SK-N-SH (cell line): Measurements from ENCODE around the gene TSC2. TPM values are rescaled to one million over a fixed set of nuclear protein-coding genes. Genes with fewer than 3 reads are reported as not detected.
"Not testable (repeated sequence)": the region's sequence is repeated elsewhere in the genome, so short reads cannot be mapped to it uniquely, and the experiment has no call there.

ENCODE experiments used
- CTCF ChIA-PET: fragments of 300-600, 350-600 bp; formaldehyde crosslinking; extraction: SDS; loops from one replicate; lab custom pipeline; 2021; lab: Yijun Ruan, JAX
- POLR2A ChIA-PET: fragments of 350-600 bp; sonication (Branson Sonifier 250); formaldehyde crosslinking; extraction: SDS; loops from one replicate; lab custom pipeline; 2020; ENCODE audit warnings: antibody characterized with exemption, inconsistent platforms; lab: Yijun Ruan, JAX
- DNase-seq: peaks from one replicate; pipeline ENCODE4 v3.0.0; 2012
- H2AFZ ChIP-seq: fragments of 200-600 bp; sonication (generic); 2 replicates; pipeline ENCODE4 v1.8.1; 2016; ENCODE audit warnings: antibody characterized with exemption, mild to moderate bottlenecking, low read depth
- H3F3A ChIP-seq: fragments of 200-600 bp; sonication (generic); replicated peaks from 2 replicates; pipeline ENCODE3; 2016; ENCODE audit warnings: antibody characterized with exemption, mild to moderate bottlenecking; ENCODE audit not compliant: insufficient read depth
- H3K27ac ChIP-seq, 2 experiments: fragments of 200-500 bp in 1 of 2; fragments of 200-600 bp in 1 of 2; sonication (Bioruptor generic) in 1 of 2; sonication (generic), shearing (Covaris generic) in 1 of 2; 2 replicates each; pipeline versions ENCODE4 v1.5.1 to v1.6.1; 2014 to 2016; ENCODE audit warnings: low read depth in 2 of 2, inconsistent platforms in 1 of 2, low read length in 1 of 2, mild to moderate bottlenecking in 1 of 2, mixed read lengths in 1 of 2
- H3K27me3 ChIP-seq: fragments of 200-600 bp; sonication (generic), shearing (Covaris generic); 2 replicates; pipeline ENCODE4 v1.6.1; 2016; ENCODE audit warnings: mixed run types; ENCODE audit not compliant: insufficient read depth
- H3K36me3 ChIP-seq, 2 experiments: fragments of 200-500 bp in 1 of 2; fragments of 200-600 bp in 1 of 2; sonication (Bioruptor generic) in 1 of 2; sonication (generic) in 1 of 2; replicated peaks in 1 of 2; 2 replicates each; pipeline versions ENCODE3 to v1.5.1; 2014 to 2016; ENCODE audit warnings: low read length in 1 of 2, mild to moderate bottlenecking in 1 of 2; ENCODE audit not compliant: insufficient read depth in 2 of 2, control insufficient read depth in 1 of 2
- H3K4me1 ChIP-seq, 2 experiments: fragments of 200-500 bp in 1 of 2; fragments of 200-600 bp in 1 of 2; sonication (Bioruptor generic) in 1 of 2; sonication (generic), shearing (Covaris generic) in 1 of 2; 2 replicates each; pipeline versions ENCODE4 v1.5.1 to v1.6.1; 2014 to 2016; ENCODE audit warnings: low read depth in 1 of 2, low read length in 1 of 2, mixed run types in 1 of 2; ENCODE audit not compliant: insufficient read depth in 2 of 2, control insufficient read depth in 1 of 2
- H3K4me2 ChIP-seq: fragments of 200-600 bp; sonication (generic), shearing (Covaris generic); 2 replicates; pipeline ENCODE4 v1.6.1; 2017; ENCODE audit warnings: mixed run types
- H3K4me3 ChIP-seq, 2 experiments: fragments of 200-500 bp in 1 of 2; fragments of 200-600 bp in 1 of 2; sonication (Bioruptor generic) in 1 of 2; sonication (generic), shearing (Covaris generic) in 1 of 2; 2 replicates each; pipeline versions ENCODE4 v1.5.1 to v1.8.1; 2014 to 2016; ENCODE audit warnings: low read depth in 2 of 2, inconsistent platforms in 1 of 2, low read length in 1 of 2, mild to moderate bottlenecking in 1 of 2, mixed read lengths in 1 of 2, moderate library complexity in 1 of 2
- H3K79me2 ChIP-seq: fragments of 200-600 bp; sonication (generic); 2 replicates; pipeline ENCODE4 v1.8.1; 2017; ENCODE audit warnings: mild to moderate bottlenecking; ENCODE audit not compliant: insufficient read depth
- H3K9ac ChIP-seq: fragments of 200-600 bp; sonication (generic); 2 replicates; pipeline ENCODE4 v1.6.1; 2017; ENCODE audit warnings: mixed run types
- H3K9me2 ChIP-seq: fragments of 200-600 bp; sonication (generic); 2 replicates; pipeline ENCODE4 v1.6.1; 2017; ENCODE audit warnings: mixed run types
- H3K9me3 ChIP-seq: fragments of 200-600 bp; sonication (generic); 2 replicates; pipeline ENCODE4 v1.6.1; 2017; ENCODE audit warnings: mixed run types, mild to moderate bottlenecking, moderate library complexity
- H4K20me1 ChIP-seq: fragments of 200-600 bp; sonication (generic); 2 replicates; pipeline ENCODE4 v1.6.1; 2017; ENCODE audit warnings: mild to moderate bottlenecking, mixed run types; ENCODE audit not compliant: insufficient read depth
- EP300 ChIP-seq, 2 experiments: IDR thresholded peaks; 2 replicates each; pipeline versions ENCODE4 v1.4.0 to v1.6.1; 2012; ENCODE audit warnings: borderline replicate concordance in 1 of 2, low read depth in 1 of 2, low read length in 1 of 2
- FOXM1 ChIP-seq: IDR thresholded peaks from 2 replicates; pipeline ENCODE4 v1.4.0; 2012; ENCODE audit warnings: low read depth, mild to moderate bottlenecking
- GABPA ChIP-seq: IDR thresholded peaks from 2 replicates; pipeline ENCODE4 v1.4.0; 2012; ENCODE audit warnings: low read depth, mild to moderate bottlenecking
- JUND ChIP-seq: IDR thresholded peaks from 2 replicates; pipeline ENCODE4 v1.4.0; 2012
- MAX ChIP-seq: IDR thresholded peaks from 2 replicates; pipeline ENCODE4 v1.4.0; 2012; ENCODE audit warnings: low read depth
- MEF2A ChIP-seq: IDR thresholded peaks from 2 replicates; pipeline ENCODE4 v1.4.0; 2012; ENCODE audit warnings: low read depth, borderline replicate concordance
- MXI1 ChIP-seq: IDR thresholded peaks from 2 replicates; pipeline ENCODE4 v1.6.1; 2012; ENCODE audit warnings: mild to moderate bottlenecking, low read depth, low read length, improper control_type of control experiment
- NFIC ChIP-seq: IDR thresholded peaks from 2 replicates; pipeline ENCODE4 v1.4.0; 2012; ENCODE audit warnings: borderline replicate concordance
- RCOR1 ChIP-seq: fragments of 150-350 bp; IDR thresholded peaks from 2 replicates; pipeline ENCODE4 v1.6.1; 2017; ENCODE audit warnings: antibody characterized with exemption, low read length
- TAF1 ChIP-seq: IDR thresholded peaks from 2 replicates; pipeline ENCODE4 v1.6.1; 2012; ENCODE audit warnings: low read depth, mild to moderate bottlenecking, low read length, moderate library complexity, borderline replicate concordance
- TCF12 ChIP-seq: IDR thresholded peaks from 2 replicates; pipeline ENCODE4 v1.4.0; 2012
- WGBS: methylation state at CpG from one replicate; pipeline ENCODE4 v1.1.6; 2017; ENCODE audit warnings: low lambda C conversion rate; 5-methylcytosine and 5-hydroxymethylcytosine counted together
- polyA plus RNA-seq, 3 experiments: library from polyadenylated mRNA; depleted of rRNA; stranded (reverse); fragments of >200 nt; gene quantifications; 2 replicates each; pipeline ENCODE4 v1.2.3, GENCODE V29; 2012
- TF ChIP-seq, protein P1 (sequence below): IDR thresholded peaks from 2 replicates; pipeline ENCODE4; 2012

TSC2 gene
- polyA plus RNA-seq, 1 of the 3 experiments (the other 2 are of a cell fraction) = 96.1 TPM

DNA sequence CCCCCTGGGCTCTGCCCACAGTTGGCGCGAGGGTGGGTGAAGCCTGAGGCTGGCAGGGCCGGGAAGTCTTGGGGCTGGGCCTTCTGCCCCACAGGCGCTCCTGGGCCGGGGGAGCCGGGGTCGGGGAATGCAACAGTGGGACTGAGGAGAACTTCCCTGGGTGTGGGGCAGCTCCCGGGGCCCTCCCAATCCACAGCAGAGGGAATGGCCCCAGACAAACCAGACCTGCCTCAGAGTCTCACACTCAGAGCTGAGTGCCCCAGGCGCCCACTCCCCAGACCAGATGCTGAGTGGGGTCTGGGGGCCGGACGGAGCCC is 76.5 kb downstream of the TSC2 start:
- 15% methylated on average over 7 of the region's 11 CpGs for WGBS
- not testable (repeated sequence) for H3K36me3 ChIP-seq, DNase-seq, H3K9me3 ChIP-seq, H3K9me2 ChIP-seq, H2AFZ ChIP-seq, H3K27me3 ChIP-seq
- Histone ChIP-seq H3K4me1 (peaks cover 28 to 60% of the 10 kb centered on the region in 2 experiments; a peak in 3 of 4 replicates), H3K79me2 (peaks cover 77% of the 10 kb centered on the region), H3K9ac (peak overlapping the region; percentile 79), H3F3A (peaks cover 14% of the 10 kb centered on the region), H4K20me1 (peaks cover 15% of the 10 kb centered on the region), H3K4me2 (peak overlapping the region; percentile 82), H3K4me3 (peak overlapping the region; percentile 16 to 27; a peak in 3 of 4 replicates), H3K27ac (peak overlapping the region; percentile 84 to 98)
- POLR2A ChIA-PET = interaction anchor here (0.7 to 1.8 kb wide), 3 partner anchors 16 to 31 kb away, joined by 3 to 4 read pairs (median 4); partner anchors contain the start of genes RAB26 and TRAF7
- CTCF ChIA-PET = interaction anchor here (1.4 kb wide), 1 partner anchor 16 kb away, joined by 4 read pairs; no protein-coding TSS in a partner anchor
- peak; percentile 9; the same call in 1 of the 2 replicates for TF ChIP-seq MXI1
- TF ChIP-seq EP300 (IDR thresholded peaks at IDR 0.05; ENCODE audit: borderline replicate concordance in 1 of 2, low read depth in 1 of 2, low read length in 1 of 2) = peak in 1 of 2 experiments; percentile 6; a peak in 1 of 4 replicates

DNA sequence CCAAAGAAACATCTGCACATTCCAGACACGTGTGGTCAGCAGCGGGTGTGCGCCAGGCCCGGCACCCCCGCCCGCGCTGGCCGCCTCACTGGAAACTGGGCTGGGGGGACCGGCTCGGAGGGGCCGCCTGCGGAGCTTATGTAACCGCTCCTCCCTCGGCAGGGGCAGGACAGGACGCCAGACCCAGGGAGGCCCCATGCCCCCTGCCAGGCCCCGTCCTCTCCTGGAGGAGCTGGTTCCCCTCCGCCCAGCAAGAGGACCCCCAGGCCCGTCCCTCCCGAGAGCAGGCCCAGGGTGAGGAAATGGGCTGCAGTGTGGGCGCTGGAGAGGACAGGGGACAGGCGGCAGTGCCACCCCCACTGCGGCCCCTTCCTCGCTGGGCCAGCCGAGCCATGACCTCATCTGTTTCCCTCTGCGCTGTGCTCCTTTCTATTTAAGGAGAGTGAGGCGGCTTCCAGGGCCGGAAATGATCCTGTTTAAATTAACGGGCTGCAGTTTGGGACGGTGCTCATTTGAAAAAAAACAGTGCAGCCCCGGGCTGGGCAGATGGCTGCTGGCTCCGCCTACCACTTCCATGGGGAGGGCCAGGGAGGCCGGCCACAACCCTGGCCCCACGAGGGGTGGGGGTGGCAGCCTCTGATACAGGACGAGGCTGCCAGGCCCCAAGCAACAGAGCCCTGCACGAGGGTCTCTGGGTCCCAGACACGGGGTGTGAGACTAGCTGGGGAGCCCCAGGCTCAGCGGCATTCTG is 77.1 kb downstream of the TSC2 start:
- peaks cover 28 to 60% of the 10 kb centered on the region in 2 experiments; a peak in 3 of 4 replicates for H3K4me1 ChIP-seq
- H2AFZ ChIP-seq, H3K27me3 ChIP-seq, H3K36me3 ChIP-seq, H3K9me2 ChIP-seq, H3K9me3 ChIP-seq: not testable (repeated sequence)
- peak overlapping the region; percentile 84 to 98 for H3K27ac ChIP-seq
- H3K9ac ChIP-seq = peak overlapping the region; percentile 79
- TF ChIP-seq JUND = peak; percentile 19; the same call in 1 of the 2 replicates
- TF ChIP-seq FOXM1 = peak; percentile 100
- peak; percentile 38; the same call in 1 of the 2 replicates for TF ChIP-seq TAF1
- 0 out of 2 replicates have a peak, but pooled peaks have one; percentile 18 for TF ChIP-seq GABPA
- peak; percentile 44; the same call in 1 of the 2 replicates for TF ChIP-seq RCOR1
- TF ChIP-seq, protein P1, sequence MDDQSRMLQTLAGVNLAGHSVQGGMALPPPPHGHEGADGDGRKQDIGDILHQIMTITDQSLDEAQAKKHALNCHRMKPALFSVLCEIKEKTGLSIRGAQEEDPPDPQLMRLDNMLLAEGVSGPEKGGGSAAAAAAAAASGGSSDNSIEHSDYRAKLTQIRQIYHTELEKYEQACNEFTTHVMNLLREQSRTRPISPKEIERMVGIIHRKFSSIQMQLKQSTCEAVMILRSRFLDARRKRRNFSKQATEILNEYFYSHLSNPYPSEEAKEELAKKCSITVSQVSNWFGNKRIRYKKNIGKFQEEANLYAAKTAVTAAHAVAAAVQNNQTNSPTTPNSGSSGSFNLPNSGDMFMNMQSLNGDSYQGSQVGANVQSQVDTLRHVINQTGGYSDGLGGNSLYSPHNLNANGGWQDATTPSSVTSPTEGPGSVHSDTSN = 0 out of 2 replicates have a peak, but pooled peaks have one; percentile 12
- peak; percentile 74; the same call in 1 of the 2 replicates for TF ChIP-seq MEF2A
- TF ChIP-seq TCF12 = peak; percentile 62; the same call in 1 of the 2 replicates
- TF ChIP-seq NFIC = peak; percentile 12; the same call in 1 of the 2 replicates
- TF ChIP-seq MAX = peak; percentile 46; the same call in 1 of the 2 replicates
- peak in 1 of 2 experiments; percentile 30; a peak in 3 of 4 replicates for TF ChIP-seq EP300 (IDR thresholded peaks at IDR 0.05; ENCODE audit: borderline replicate concordance in 1 of 2, low read depth in 1 of 2, low read length in 1 of 2)
- H3K79me2 ChIP-seq = peaks cover 77% of the 10 kb centered on the region
- H3F3A ChIP-seq = peaks cover 14% of the 10 kb centered on the region
- peak; percentile 62 for DNase-seq
- peak overlapping the region; percentile 82 for H3K4me2 ChIP-seq
- CTCF ChIA-PET = interaction anchor here (1.4 to 1.5 kb wide), 2 partner anchors 15 to 121 kb away, joined by 4 read pairs; no protein-coding TSS in a partner anchor
- H4K20me1 ChIP-seq = peaks cover 15% of the 10 kb centered on the region
- POLR2A ChIA-PET = interaction anchor here (0.7 to 1.8 kb wide), 3 partner anchors 15 to 30 kb away, joined by 3 to 4 read pairs (median 4); partner anchors contain the start of genes RAB26 and TRAF7
- peak overlapping the region; percentile 27 to 48 for H3K4me3 ChIP-seq
- 18% methylated on average over 14 of the region's 37 CpGs for WGBS

GRCh38 chr16:2125609-2126008 is 77.8 kb downstream of the TSC2 start:
- H3K4me1 ChIP-seq = peaks cover 28 to 60% of the 10 kb centered on the region in 2 experiments; a peak in 3 of 4 replicates
- not testable (repeated sequence) for H3K9me2 ChIP-seq, DNase-seq, H3K9me3 ChIP-seq, H3K27me3 ChIP-seq, H3K36me3 ChIP-seq, H2AFZ ChIP-seq
- peaks cover 18% of the 10 kb centered on the region for H4K20me1 ChIP-seq
- CTCF ChIA-PET = interaction anchor here (1.4 to 1.5 kb wide), 2 partner anchors 15 to 122 kb away, joined by 4 read pairs; no protein-coding TSS in a partner anchor
- WGBS = 51% methylated on average over 7 of the region's 11 CpGs
- peak overlapping the region; percentile 84 to 98 for H3K27ac ChIP-seq
- peak overlapping the region in 1 of 2 experiments; percentile 48; a peak in 1 of 4 replicates for H3K4me3 ChIP-seq
- peaks cover 77% of the 10 kb centered on the region for H3K79me2 ChIP-seq
- peak overlapping the region; percentile 82 for H3K4me2 ChIP-seq
- peak overlapping the region; percentile 79 for H3K9ac ChIP-seq
- POLR2A ChIA-PET = interaction anchor here (1.5 to 1.8 kb wide), 2 partner anchors 22 to 78 kb away, joined by 4 to 7 read pairs; partner anchors contain the start of genes NTHL1, RAB26 and TSC2
- H3F3A ChIP-seq = peaks cover 14% of the 10 kb centered on the region
